Stomach (tissue), 4 donors: ENCODE results near the gene SCAF1.

Source experiments
- CTCF ChIP-seq, 7 experiments: fragments of 450-650 bp in 4 of 7; fragments of 200-600 bp in 3 of 7; sonication (generic) in 3 of 7; IDR thresholded peaks; one replicate each; pipeline ENCODE4 v1.5.1; 2016 to 2019; ENCODE audit warnings: antibody characterized with exemption in 7 of 7, control low read depth in 2 of 7, mild to moderate bottlenecking in 1 of 7
- EP300 ChIP-seq: sonication (generic); formaldehyde crosslinking; IDR thresholded peaks from one replicate; pipeline ENCODE4 v1.6.1; 2017; ENCODE audit warnings: antibody characterized with exemption

- no peak for TF ChIP-seq EP300
- no peak for TF ChIP-seq CTCF (IDR thresholded peaks at IDR 0.05)
Measured at GRCh38 chr19:49599378-49600295, 42.4 kb upstream of the SCAF1 start.
